Right lobe of liver (tissue), 4 donors: ENCODE data around the gene MOB1A.

Experiments
- POLR2A ChIP-seq: fragments of 450-650 bp; IDR thresholded peaks from one replicate; pipeline ENCODE4 v1.6.1; 2017; ENCODE audit warnings: antibody characterized with exemption, mild to moderate bottlenecking
- TF ChIP-seq, protein P1 (sequence below), 4 donors: fragments of 200-600 bp in 3 of 4; fragments of 450-650 bp in 1 of 4; IDR thresholded peaks; one replicate each; pipeline versions ENCODE4 v1.5.1 to v1.8.0; 2016 to 2022; ENCODE audit warnings: antibody characterized with exemption in 4 of 4, mild to moderate bottlenecking in 2 of 4
- donor health status: DM: no; HTN: no; CAD: no.
- donor health status: DM: no; HTN: no; CAD: no.
- donor health status: DM: no; HTN: yes; CAD: no.

DNA sequence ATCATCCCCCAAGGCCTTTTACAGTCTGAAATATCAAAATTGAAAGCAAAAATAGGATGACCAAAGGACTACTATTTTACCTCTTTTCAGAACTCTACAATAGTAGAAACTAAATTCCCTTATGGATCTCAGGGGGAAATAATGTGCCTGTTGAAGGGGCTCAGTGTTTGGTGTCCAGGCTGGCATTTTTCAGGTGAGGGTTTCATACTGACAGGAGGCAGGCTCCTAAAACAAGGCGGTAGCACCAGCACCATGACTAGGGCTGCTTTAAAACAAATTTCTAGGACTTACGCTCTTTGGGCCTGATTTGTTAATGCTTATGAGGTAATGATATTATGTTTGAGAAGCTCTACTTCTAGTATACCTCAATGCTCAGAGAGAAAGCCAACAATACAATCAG lies 25.7 kb downstream of the MOB1A start:
- TF ChIP-seq, protein P1, sequence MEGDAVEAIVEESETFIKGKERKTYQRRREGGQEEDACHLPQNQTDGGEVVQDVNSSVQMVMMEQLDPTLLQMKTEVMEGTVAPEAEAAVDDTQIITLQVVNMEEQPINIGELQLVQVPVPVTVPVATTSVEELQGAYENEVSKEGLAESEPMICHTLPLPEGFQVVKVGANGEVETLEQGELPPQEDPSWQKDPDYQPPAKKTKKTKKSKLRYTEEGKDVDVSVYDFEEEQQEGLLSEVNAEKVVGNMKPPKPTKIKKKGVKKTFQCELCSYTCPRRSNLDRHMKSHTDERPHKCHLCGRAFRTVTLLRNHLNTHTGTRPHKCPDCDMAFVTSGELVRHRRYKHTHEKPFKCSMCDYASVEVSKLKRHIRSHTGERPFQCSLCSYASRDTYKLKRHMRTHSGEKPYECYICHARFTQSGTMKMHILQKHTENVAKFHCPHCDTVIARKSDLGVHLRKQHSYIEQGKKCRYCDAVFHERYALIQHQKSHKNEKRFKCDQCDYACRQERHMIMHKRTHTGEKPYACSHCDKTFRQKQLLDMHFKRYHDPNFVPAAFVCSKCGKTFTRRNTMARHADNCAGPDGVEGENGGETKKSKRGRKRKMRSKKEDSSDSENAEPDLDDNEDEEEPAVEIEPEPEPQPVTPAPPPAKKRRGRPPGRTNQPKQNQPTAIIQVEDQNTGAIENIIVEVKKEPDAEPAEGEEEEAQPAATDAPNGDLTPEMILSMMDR (IDR thresholded peaks at IDR 0.05) = no peak
- no peak for TF ChIP-seq POLR2A
